ENCODE data around the gene TMIGD3. TPM values are rescaled to one million over a fixed set of nuclear protein-coding genes. Genes with fewer than 3 reads are reported as not detected.

TMIGD3 gene
- total RNA-seq: 0.14 TPM in 1 of 2 replicates, not detected in the other

GRCh38 chr1:111503585-111504060 is at the start of gene TMIGD3, which contains the start of gene ADORA3:
Gene TMIGD3, minus strand, starts transcription at chr1:111503633. Its CDS starts 279 bp downstream, at chr1:111503354.
Gene ADORA3, minus strand, starts transcription at chr1:111503633. Its CDS starts 279 bp downstream, at chr1:111503354.

GRCh38 chr1:111448918-111449702 is 54.3 kb downstream of the TMIGD3 start, which contains the start of the genes ATP5PB and WDR77:
Gene ATP5PB, plus strand, starts transcription at chr1:111449464. Its CDS starts 78 bp downstream, at chr1:111449542.
Gene WDR77, minus strand, starts transcription at chr1:111449256. Its CDS starts 87 bp downstream, at chr1:111449169.

Small RNA genes within 50 kb of the gene (small RNA-seq; reads per million reads assigned to genes)
- not detected for gene RF00019 (ENCODE audit: low replicate concordance)
- gene RNU6-792P (ENCODE audit: low replicate concordance): 0.36 reads per million, percentile 7 among the genes with 10 or more reads in this experiment

Other genes starting within 250 kb of the TMIGD3 start
- not detected in 2 replicates for gene CHIA, start 212.8 kb downstream of the TMIGD3 start, total RNA-seq
- under 0.01 and 0.44 TPM in 2 replicates for gene OVGP1, start 75.9 kb downstream of the TMIGD3 start, total RNA-seq
- 38.7 and 65.9 TPM in 2 replicates for gene WDR77, start 54.4 kb downstream of the TMIGD3 start, total RNA-seq
- 182 and 202 TPM in 2 replicates for gene ATP5PB, start 54.2 kb downstream of the TMIGD3 start, total RNA-seq
- gene C1orf162, start 29.6 kb downstream of the TMIGD3 start, total RNA-seq: 0.14 and 0.22 TPM in 2 replicates
- 0.43 TPM in 1 of 2 replicates, not detected in the other for gene ADORA3, start within 50 bp of the TMIGD3 start, total RNA-seq
- gene RAP1A, start 116.2 kb upstream of the TMIGD3 start, total RNA-seq: 18.8 and 29.9 TPM in 2 replicates
- gene INKA2, start 235.8 kb upstream of the TMIGD3 start, total RNA-seq: 4.0 and 6.3 TPM in 2 replicates